H1 (cell line): Measurements from ENCODE around the gene SERPINB11. TPM values are rescaled to one million over a fixed set of nuclear protein-coding genes. Genes with fewer than 3 reads are reported as not detected.

Experiments
- CTCF ChIA-PET: fragments of 300-600 bp; sonication (Branson Sonifier 250); formaldehyde crosslinking; loops from one replicate; lab custom pipeline; 2021; ENCODE audit not compliant: partially characterized antibody; lab: Charles Lee
- POLR2A ChIA-PET: fragments of 300-600 bp; sonication (Branson Sonifier 250); formaldehyde crosslinking; loops from one replicate; lab custom pipeline; 2021; ENCODE audit warnings: inconsistent platforms; ENCODE audit not compliant: partially characterized antibody; lab: Charles Lee
- DNase-seq, 2 experiments: peaks; one replicate each; pipeline versions ENCODE4 v3.0.0 to v3.0.0-alpha.2; 2010 to 2022; ENCODE audit warnings: low spot score in 2 of 2, low read depth in 1 of 2, mixed read lengths in 1 of 2
- FAIRE-seq: peaks from 2 replicates; lab custom pipeline; 2011; peaks lifted over from hg19 to GRCh38; lab: Jason Lieb, UNC
- H2AFZ ChIP-seq: 2 replicates; pipeline ENCODE4 v1.8.1; 2012; ENCODE audit warnings: low read length, inconsistent platforms
- H2AK5ac ChIP-seq: 2 replicates; pipeline ENCODE4 v1.6.1; 2013; ENCODE audit warnings: low read depth, low read length
- H2BK120ac ChIP-seq: replicated peaks from 2 replicates; pipeline ENCODE3; 2013; ENCODE audit warnings: low read depth, low read length, inconsistent platforms
- H2BK12ac ChIP-seq: 2 replicates; pipeline ENCODE4 v1.6.1; 2013; ENCODE audit warnings: low read depth, low read length
- H2BK15ac ChIP-seq: 2 replicates; pipeline ENCODE4 v1.6.1; 2013; ENCODE audit warnings: low read length
- H2BK20ac ChIP-seq: 2 replicates; pipeline ENCODE4 v1.6.1; 2013; ENCODE audit warnings: low read length
- H2BK5ac ChIP-seq: 2 replicates; pipeline ENCODE4 v1.6.1; 2013; ENCODE audit warnings: low read depth, low read length
- H3K14ac ChIP-seq: 2 replicates; pipeline ENCODE4 v1.6.1; 2013; ENCODE audit warnings: inconsistent platforms; ENCODE audit not compliant: insufficient read length
- H3K18ac ChIP-seq: 2 replicates; pipeline ENCODE4 v1.6.1; 2013; ENCODE audit warnings: low read length; ENCODE audit errors: extremely low read depth
- H3K23ac ChIP-seq: 2 replicates; pipeline ENCODE4 v1.6.1; 2013; ENCODE audit warnings: inconsistent platforms; ENCODE audit not compliant: insufficient read length
- H3K23me2 ChIP-seq: 2 replicates; pipeline ENCODE4 v1.6.1; 2013; ENCODE audit warnings: low read depth, low read length
- H3K27ac ChIP-seq: 2 replicates; pipeline ENCODE4 v1.6.1; 2011; ENCODE audit warnings: low read depth, low read length, inconsistent platforms
- H3K27me3 ChIP-seq, 4 experiments: replicated peaks in 1 of 4; 1 replicate in 1 of 4; 2 replicates in 3 of 4; pipeline versions ENCODE4 v1.6.1 to v1.8.1; 2011 to 2013; ENCODE audit warnings: low read length in 3 of 4, mild to moderate bottlenecking in 3 of 4, inconsistent platforms in 2 of 4, mixed read lengths in 2 of 4, moderate library complexity in 1 of 4; ENCODE audit not compliant: control insufficient read depth in 3 of 4, insufficient read depth in 3 of 4; ENCODE audit errors: extremely low read depth in 1 of 4
- H3K36me3 ChIP-seq, 4 experiments: 2 replicates each; pipeline versions ENCODE4 v1.6.1 to v1.8.1; 2011 to 2013; ENCODE audit warnings: mild to moderate bottlenecking in 4 of 4, low read length in 3 of 4, moderate library complexity in 2 of 4, control low read depth in 1 of 4, inconsistent platforms in 1 of 4; ENCODE audit not compliant: insufficient read depth in 4 of 4, control insufficient read depth in 2 of 4
- H3K4ac ChIP-seq: replicated peaks from 2 replicates; pipeline ENCODE3; 2013; ENCODE audit warnings: low read length, low read depth, mixed read lengths, inconsistent platforms; ENCODE audit not compliant: insufficient read length
- H3K4me1 ChIP-seq, 4 experiments: replicated peaks in 1 of 4; 1 replicate in 1 of 4; 2 replicates in 3 of 4; pipeline versions ENCODE4 v1.6.1 to v1.8.1; 2011 to 2013; ENCODE audit warnings: low read length in 3 of 4, inconsistent platforms in 2 of 4, mixed read lengths in 1 of 4; ENCODE audit not compliant: insufficient read depth in 4 of 4, control insufficient read depth in 3 of 4
- H3K4me2 ChIP-seq, 2 experiments: 2 replicates each; pipeline versions ENCODE4 v1.6.1 to v1.8.1; 2011 to 2013; ENCODE audit warnings: low read depth in 2 of 2, low read length in 2 of 2, control low read depth in 1 of 2, inconsistent platforms in 1 of 2, mild to moderate bottlenecking in 1 of 2; ENCODE audit not compliant: insufficient read depth in 1 of 2
- H3K4me3 ChIP-seq, 4 experiments: fragments of 200-600, 300-600 bp in 1 of 4; sonication (generic), shearing (Covaris generic), sonication (Bioruptor Twin) in 1 of 4; 2 replicates each; pipeline versions ENCODE4 v1.5.1 to v1.8.1; 2011 to 2016; ENCODE audit warnings: low read length in 4 of 4, low read depth in 3 of 4, control low read depth in 2 of 4, inconsistent platforms in 2 of 4, mild to moderate bottlenecking in 2 of 4, mixed read lengths in 1 of 4, moderate library complexity in 1 of 4; ENCODE audit not compliant: insufficient read depth in 2 of 4; ENCODE audit errors: extremely low read depth in 1 of 4
- H3K56ac ChIP-seq: replicated peaks from 2 replicates; pipeline ENCODE3; 2013; ENCODE audit warnings: low read depth, mild to moderate bottlenecking, mixed read lengths, low read length, inconsistent platforms; ENCODE audit not compliant: insufficient read length
- H3K79me1 ChIP-seq: 2 replicates; pipeline ENCODE4 v1.6.1; 2013; ENCODE audit warnings: low read depth, low read length, control low read depth
- H3K79me2 ChIP-seq, 2 experiments: 2 replicates each; pipeline versions ENCODE4 v1.6.1 to v1.8.1; 2012 to 2013; ENCODE audit warnings: low read length in 2 of 2, mild to moderate bottlenecking in 2 of 2, inconsistent platforms in 1 of 2; ENCODE audit not compliant: insufficient read depth in 2 of 2, control insufficient read depth in 1 of 2
- H3K9ac ChIP-seq, 4 experiments: replicated peaks in 1 of 4; 1 replicate in 1 of 4; 2 replicates in 3 of 4; pipeline versions ENCODE4 v1.6.1 to v1.8.1; 2011 to 2013; ENCODE audit warnings: low read depth in 3 of 4, low read length in 3 of 4, control low read depth in 2 of 4, mild to moderate bottlenecking in 2 of 4, moderate library complexity in 2 of 4, inconsistent platforms in 1 of 4; ENCODE audit errors: extremely low read depth in 1 of 4
- H3K9me3 ChIP-seq, 2 experiments: 2 replicates each; pipeline versions ENCODE4 v1.6.1 to v1.8.1; 2012 to 2013; ENCODE audit warnings: mild to moderate bottlenecking in 2 of 2, moderate library complexity in 2 of 2, control low read depth in 1 of 2, inconsistent platforms in 1 of 2, low read depth in 1 of 2, low read length in 1 of 2, mixed read lengths in 1 of 2; ENCODE audit not compliant: insufficient read depth in 2 of 2
- H4K20me1 ChIP-seq, 2 experiments: replicated peaks in 1 of 2; 2 replicates each; pipeline versions ENCODE3 to v1.8.1; 2011 to 2013; ENCODE audit warnings: inconsistent platforms in 2 of 2, low read length in 2 of 2, mild to moderate bottlenecking in 1 of 2; ENCODE audit not compliant: insufficient read depth in 2 of 2, control insufficient read depth in 1 of 2
- H4K5ac ChIP-seq: 2 replicates; pipeline ENCODE4 v1.6.1; 2013; ENCODE audit warnings: low read length, low read depth, mixed read lengths, inconsistent platforms; ENCODE audit not compliant: insufficient read length
- H4K8ac ChIP-seq: 2 replicates; pipeline ENCODE4 v1.8.0; 2013; ENCODE audit warnings: mild to moderate bottlenecking, moderate library complexity, low read length, inconsistent platforms; ENCODE audit not compliant: insufficient read depth; ENCODE audit errors: extremely low read depth
- H4K91ac ChIP-seq: replicated peaks from 2 replicates; pipeline ENCODE3; 2013; ENCODE audit warnings: low read length, mixed read lengths, inconsistent platforms; ENCODE audit not compliant: insufficient read length
- CREB1 ChIP-seq: IDR thresholded peaks from 2 replicates; pipeline ENCODE4 v1.6.1; 2012; ENCODE audit warnings: inconsistent platforms
- POLR2A ChIP-seq, 2 experiments: IDR thresholded peaks; 1 replicate in 1 of 2; 2 replicates in 1 of 2; pipeline ENCODE4 v1.6.1; 2011; ENCODE audit warnings: low read depth in 2 of 2, low read length in 2 of 2, mild to moderate bottlenecking in 2 of 2; ENCODE audit errors: control extremely low read depth in 1 of 2
- WGBS, 2 experiments: shearing (Covaris generic) in 1 of 2; methylation state at CpG; one replicate each; pipeline versions ENCODE4 v1.1.6 to v1.1.7; 2013 to 2015; ENCODE audit warnings: low lambda C conversion rate in 2 of 2, mixed read lengths in 2 of 2, inconsistent platforms in 1 of 2, low coverage in 1 of 2, missing lambda C conversion rate in 1 of 2; ENCODE audit not compliant: insufficient replicate concordance in 2 of 2, insufficient coverage in 1 of 2, insufficient read length in 1 of 2; ENCODE audit errors: extremely low coverage in 1 of 2, missing lambda C conversion rate in 1 of 2; 5-methylcytosine and 5-hydroxymethylcytosine counted together
- polyA plus RNA-seq, 7 experiments: library from polyadenylated mRNA; depleted of rRNA in 3 of 7; stranded (reverse) in 5 of 7; unstranded in 2 of 7; fragments of >200 nt in 5 of 7; fragments of 200-250 nt in 2 of 7; gene quantifications; 1 replicate in 5 of 7; 2 replicates in 1 of 7; 4 replicates in 1 of 7; pipeline versions ENCODE4 v1.2.1 to v1.2.3, GENCODE V29; 2011 to 2013; ENCODE audit warnings: missing spikeins in 2 of 7, mixed read lengths in 2 of 7
- total RNA-seq: library from RNA; stranded (reverse); fragmentation: NEBNext Ultra II Directional; extraction: Animal tissue kit (Norgen Biotek cat#: 25700); gene quantifications from 2 replicates; pipeline ENCODE4 v1.2.1, GENCODE V29; 2021

The SERPINB11 gene
- total and polyA plus RNA-seq, 2 of the 8 experiments (the other 6 are each of a cell fraction or from before 2014, with no cell fraction given), result not detected

DNA sequence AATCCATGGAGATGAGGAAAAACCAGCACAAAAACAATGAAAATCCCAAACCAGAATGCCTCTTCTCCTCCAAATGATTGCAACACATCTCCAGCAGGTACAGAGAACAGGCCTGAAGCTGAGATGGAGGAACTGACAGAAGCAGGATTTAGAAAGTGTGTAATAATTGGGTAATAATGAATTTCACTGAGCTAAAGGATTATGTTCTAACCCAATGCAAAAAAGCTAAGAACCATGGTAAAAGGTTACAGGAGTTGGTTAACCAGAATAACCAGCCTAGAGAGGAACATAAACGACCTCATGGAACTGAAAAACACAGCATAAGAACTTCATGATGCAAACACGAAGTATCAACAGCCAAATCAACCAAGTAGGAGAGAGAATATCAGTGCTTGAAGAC, 13.7 kb upstream of the SERPINB11 start:
- Histone ChIP-seq H3K36me3 (no peaks in the 10 kb centered on the region), H3K23me2 (no peaks in the 10 kb centered on the region; the same call in 1 of the 2 replicates), H2BK20ac (no peak overlapping the region), H3K4me3 (no peak overlapping the region), H2AFZ (no peak overlapping the region), H2BK5ac (no peak overlapping the region), H3K14ac (no peak overlapping the region), H3K79me1 (no peaks in the 10 kb centered on the region), H3K9ac (no peak overlapping the region), H3K18ac (no peak overlapping the region), H3K27me3 (no peaks in the 10 kb centered on the region), H3K4me1 (peaks cover 0 to 2% (median 0%) of the 10 kb centered on the region in 4 experiments; a peak in 2 of 7 replicates), H4K91ac (no peak overlapping the region), H3K23ac (no peak overlapping the region), H3K4me2 (no peak overlapping the region), H2BK120ac (no peak overlapping the region), H2AK5ac (no peak overlapping the region), H2BK15ac (no peak overlapping the region), H4K5ac (no peak overlapping the region), H4K20me1 (no peaks in the 10 kb centered on the region), H3K27ac (no peak overlapping the region), H3K56ac (no peak overlapping the region), H2BK12ac (no peak overlapping the region), H3K9me3 (no peaks in the 10 kb centered on the region; a peak in 1 of 4 replicates), H3K79me2 (no peaks in the 10 kb centered on the region), H4K8ac (no peak overlapping the region)
- POLR2A ChIA-PET, result no interaction called here
- no peak for DNase-seq
- WGBS, 2 experiments, result 92% methylated on average over 2 of the region's 2 CpGs; no CpG with 5 or more reads in 1 of the 2 experiments
- no peak for FAIRE-seq
- CTCF ChIA-PET, result interaction anchor here (1.1 to 2.0 kb wide), 4 partner anchors 11 to 178 kb away, joined by 3 to 6 read pairs (median 4); no protein-coding TSS in a partner anchor
- TF ChIP-seq CREB1, result no peak
- TF ChIP-seq POLR2A (IDR thresholded peaks at IDR 0.05; ENCODE audit: control extremely low read depth in 1 of 2, low read depth in 2 of 2, low read length in 2 of 2), result no peak
- TF ChIP-seq, all 59 proteins: peak for 0
- no peak overlapping the region for H3K4ac ChIP-seq
